Activated gamma-delta T cell treated with anti-CD3 and anti-CD28 coated beads, Interleukin-2, amount 50 U/mL, for 16 hours (primary cell): ENCODE data around the gene EYA2.
"Not testable (repeated sequence)": the region's sequence is repeated elsewhere in the genome, so short reads cannot be mapped to it uniquely, and the experiment has no call there.

Experiments
- DNase-seq: peaks from one replicate; pipeline ENCODE4 v3.0.0-alpha.2; 2020; ENCODE audit warnings: low read depth

The EYA2 gene

DNA sequence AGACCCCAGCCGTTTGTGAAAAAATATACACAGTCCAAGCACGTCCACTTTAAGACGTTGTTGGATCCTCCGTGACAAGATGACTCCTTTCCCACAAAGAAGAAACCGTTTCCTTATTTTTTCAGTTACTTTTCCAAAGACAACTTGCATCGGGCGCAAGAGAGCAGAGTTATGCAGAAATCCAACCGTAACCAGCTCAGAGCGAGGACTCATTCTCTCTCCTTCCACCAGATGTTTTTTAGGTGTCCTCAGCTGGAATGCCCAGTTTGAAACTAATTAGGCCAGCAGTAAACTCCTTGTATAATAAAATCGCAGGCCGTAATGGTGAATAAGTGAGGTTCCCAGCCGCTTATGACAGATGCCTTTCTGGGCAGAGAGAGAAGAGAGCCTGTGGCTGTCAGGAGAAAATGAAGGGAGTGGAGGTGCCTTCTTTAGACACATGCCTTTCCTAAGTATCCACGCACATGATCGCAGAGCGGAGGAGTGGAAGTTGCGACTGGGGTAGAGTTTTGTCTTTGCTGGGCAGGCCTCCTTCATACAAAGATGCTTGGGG, 2.8 kb downstream of the EYA2 start:
- DNase-seq: no peak

- no peak for DNase-seq
These were observed 3.8 kb downstream of the EYA2 start for GRCh38 chr20:46898423-46898822.

- DNase-seq: no peak
These were observed 5.0 kb downstream of the EYA2 start for GRCh38 chr20:46899621-46900020.

DNA sequence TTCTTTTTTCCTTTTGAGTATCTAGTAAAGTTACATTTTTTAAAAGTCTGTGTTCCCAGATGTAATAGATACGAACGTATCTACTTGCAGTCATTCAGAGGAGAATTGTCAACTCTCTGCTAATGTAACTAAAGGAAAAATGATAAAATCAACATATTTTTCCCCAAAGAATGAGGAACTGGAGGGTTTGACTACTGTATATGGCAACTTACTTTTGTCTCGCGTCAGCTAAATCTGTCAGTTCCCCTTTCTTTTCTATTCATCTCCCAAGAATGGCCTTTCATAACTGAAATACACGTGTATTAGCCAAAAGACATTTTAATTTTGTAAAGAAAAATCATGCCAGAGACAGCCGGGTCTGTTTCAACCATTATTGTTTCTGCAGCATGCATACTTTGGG, 5.4 kb downstream of the EYA2 start:
- DNase-seq: no peak

- no peak for DNase-seq
These were observed 6.2 kb downstream of the EYA2 start for GRCh38 chr20:46900826-46901225.

DNA sequence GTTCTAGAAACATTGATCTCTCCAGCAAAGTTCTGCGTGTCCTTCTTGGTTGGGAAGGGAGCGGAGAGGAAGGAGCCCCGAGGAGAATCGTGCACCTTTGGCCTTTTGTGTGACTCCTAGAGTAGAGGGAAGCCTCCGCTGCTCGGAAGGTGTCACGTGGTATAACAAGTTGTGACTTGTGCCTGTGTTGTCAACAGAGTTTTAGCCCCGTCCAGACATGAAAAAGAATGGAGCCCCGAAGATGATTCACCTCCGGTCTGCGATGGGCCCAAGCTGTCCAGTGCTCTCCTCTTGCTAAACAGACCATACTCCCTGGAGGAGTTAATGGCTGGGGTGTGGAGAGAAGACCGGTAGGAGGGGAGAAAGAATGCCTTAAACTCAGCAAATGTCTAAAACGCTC, 7.0 kb downstream of the EYA2 start:
- DNase-seq: no peak

DNA sequence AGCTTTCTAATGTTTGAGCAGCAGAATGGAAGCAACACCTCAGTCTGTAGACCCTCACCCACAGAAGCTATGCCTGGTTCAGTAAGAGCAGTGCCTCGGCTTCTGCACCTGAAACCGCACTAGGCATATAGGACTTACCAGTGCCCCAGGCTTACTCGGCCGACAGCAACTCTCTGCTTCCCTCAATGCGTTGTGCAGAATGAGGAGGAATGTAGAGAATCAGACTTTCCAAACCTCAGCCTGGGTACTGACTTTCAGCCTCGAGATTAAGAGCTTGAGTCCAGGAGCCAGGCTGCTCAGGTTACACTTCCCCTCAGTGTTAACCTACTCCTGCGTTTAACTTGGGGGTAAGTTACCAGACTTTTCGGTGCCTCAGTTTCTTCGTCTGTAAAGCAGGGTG, 8.6 kb downstream of the EYA2 start:
- DNase-seq: no peak

DNA sequence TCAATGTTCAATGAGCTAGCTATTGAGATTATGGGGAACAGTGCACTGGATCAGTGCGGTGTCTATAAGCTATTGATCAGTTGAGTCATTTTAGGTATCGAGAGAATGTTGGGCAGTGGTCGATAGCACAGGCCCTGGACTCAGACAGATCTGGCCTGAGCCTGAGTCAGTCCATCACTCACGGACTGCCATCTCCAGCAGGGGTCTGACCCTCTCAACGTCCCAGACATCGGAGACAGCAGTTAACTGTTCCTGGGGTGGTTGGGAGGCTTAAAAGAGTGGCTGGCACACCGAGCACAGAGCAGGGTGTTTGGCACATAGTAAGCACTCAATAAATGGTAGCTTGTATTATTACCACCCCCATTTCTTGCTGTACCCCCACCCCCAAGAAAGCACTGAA, 9.3 kb downstream of the EYA2 start:
- DNase-seq: no peak

DNA sequence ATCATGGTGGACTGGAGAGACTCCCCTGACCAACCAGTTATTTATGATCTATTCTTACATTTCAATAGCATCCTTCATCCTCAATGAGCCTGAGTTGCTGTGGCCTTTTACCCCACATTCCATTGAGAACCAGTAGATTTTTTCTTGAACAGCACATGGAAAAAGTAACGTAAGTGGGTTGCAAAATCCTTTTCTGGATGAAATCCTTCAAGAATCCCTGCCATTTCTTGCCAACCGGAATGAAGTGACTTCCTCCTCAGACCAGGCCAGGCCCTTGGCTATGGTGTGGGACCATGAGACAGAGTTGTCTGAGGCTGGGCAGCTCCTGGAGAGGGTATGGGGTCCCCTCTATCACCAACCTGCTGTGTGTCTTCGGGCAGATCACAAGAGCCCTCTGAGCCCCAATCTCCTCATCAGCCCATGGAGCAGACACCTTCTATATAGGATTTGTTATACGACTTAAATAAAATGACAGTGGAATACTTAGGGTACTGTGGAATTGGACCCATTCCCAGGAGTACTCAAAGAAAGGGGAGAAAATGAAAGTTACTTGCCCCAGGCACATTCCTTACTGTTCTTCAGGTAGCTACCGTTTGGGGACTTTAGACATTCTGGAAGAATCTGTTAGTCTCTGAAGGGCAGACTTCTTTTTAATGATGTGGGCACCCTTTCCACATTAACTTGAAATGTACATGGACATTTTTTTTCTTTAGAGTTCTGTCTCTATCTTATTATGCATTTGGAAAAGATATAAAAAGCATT, 10.9 kb downstream of the EYA2 start:
- DNase-seq: no peak

DNA sequence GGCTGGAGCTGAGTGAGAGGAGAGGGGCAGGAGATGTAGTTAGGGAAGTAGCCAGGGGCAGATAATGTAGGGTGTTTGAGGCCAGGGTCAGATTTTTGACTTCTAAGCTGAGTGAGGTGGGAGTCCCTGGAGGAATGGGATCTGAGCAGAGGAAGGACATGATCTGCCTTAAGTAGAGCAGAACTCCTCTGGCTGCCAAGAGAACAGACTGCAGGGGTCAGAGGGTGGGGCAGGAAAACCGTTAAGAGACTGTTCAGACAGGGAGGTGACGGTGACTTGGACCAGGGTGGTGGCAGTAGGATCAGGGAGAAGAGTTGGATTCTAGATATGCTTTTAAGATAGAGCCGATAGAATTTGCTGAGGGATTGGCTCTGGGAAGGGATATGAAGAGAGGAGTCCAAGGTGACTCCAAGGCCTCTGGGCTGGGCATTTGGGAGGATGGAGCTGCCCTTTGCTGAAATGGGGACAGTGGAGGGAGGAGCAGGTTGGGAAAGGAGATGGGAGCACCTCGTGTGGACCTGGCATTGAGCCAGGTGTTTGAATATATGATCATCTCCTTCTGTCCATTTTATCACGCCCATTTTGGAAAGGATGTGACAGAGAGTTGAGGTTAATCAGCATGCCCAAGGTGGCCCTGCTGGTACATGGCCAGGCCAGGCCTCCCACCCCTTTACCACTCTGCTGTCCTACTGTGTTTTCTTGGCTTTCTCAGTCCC, 18.8 kb downstream of the EYA2 start:
- DNase-seq: no peak

DNA sequence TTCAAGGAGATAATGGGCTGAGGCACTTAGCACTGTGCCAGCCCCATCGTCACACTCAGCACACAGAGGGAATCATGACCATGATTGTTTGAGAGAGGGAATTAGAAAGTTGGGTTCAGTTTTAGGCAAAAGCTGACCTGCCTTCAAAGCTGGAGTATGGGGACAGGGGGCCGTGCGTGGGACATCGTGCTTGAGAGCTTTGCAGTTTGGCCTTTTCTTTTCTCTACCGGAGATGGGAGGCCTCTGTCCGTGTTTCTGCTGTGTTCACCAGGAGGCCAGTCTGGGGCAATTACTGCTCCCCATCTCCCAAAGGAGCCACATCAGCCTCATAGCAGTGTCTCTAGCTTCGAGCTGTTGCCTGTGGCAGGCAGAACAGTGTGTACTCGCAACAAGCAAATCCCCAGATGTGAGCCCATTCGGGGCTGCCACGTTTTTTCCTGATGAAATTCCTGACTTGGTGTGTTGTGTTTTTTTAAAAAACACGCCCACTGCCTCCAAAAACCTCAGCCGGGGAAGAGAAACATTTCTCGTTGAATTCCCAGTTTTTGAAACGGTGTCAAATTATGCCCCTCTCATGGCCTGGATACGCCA, 20.2 kb downstream of the EYA2 start:
- DNase-seq: no peak

- DNase-seq: no peak
These were observed 21.1 kb downstream of the EYA2 start for GRCh38 chr20:46915575-46916257.

DNA sequence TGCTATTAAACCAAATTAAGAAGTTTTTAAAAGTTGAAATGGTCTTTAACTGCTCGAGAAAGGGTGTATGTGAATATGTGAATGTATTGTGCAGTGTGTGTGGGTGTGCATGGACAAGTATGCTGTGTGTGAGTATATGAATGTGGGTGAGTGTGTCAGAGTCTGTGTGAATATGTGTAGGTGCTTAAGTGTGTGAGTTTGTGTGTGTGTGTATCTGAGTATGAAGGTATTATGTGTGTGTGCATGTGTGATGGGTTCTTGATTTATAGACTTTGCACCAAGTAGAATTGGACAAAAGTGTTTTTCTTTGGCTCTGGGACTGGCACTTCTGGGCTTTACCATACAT, 21.6 kb downstream of the EYA2 start:
- DNase-seq: no peak

DNA sequence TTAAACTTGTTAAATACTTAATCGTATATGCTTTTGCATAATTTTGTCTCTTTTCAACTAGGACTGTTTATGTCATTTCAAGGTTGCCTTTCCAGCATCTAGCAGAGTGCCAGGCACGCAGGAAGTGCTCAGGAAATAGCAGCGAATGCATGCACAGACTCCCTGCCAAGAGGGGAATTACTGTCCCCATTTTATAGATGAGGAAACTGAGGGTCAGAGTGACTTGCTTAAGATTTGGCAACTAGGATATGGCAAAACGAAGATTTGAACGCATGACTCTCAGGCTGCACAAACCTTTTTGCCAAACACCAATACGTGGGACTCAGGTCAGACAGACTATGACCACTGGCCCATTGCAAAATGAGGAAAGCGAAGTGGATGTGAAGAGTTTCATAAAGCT, 22.5 kb downstream of the EYA2 start:
- no peak for DNase-seq

GRCh38 chr20:46920114-46920513, 25.5 kb downstream of the EYA2 start:
- no peak for DNase-seq

- DNase-seq: not testable (repeated sequence)
These were observed 28.2 kb downstream of the EYA2 start for GRCh38 chr20:46922841-46923240.

GRCh38 chr20:46923550-46923949, 28.9 kb downstream of the EYA2 start:
- no peak for DNase-seq

- no peak for DNase-seq
These were observed 34.0 kb downstream of the EYA2 start for GRCh38 chr20:46928580-46929132.

GRCh38 chr20:46929902-46930301, 35.3 kb downstream of the EYA2 start:
- no peak for DNase-seq

DNA sequence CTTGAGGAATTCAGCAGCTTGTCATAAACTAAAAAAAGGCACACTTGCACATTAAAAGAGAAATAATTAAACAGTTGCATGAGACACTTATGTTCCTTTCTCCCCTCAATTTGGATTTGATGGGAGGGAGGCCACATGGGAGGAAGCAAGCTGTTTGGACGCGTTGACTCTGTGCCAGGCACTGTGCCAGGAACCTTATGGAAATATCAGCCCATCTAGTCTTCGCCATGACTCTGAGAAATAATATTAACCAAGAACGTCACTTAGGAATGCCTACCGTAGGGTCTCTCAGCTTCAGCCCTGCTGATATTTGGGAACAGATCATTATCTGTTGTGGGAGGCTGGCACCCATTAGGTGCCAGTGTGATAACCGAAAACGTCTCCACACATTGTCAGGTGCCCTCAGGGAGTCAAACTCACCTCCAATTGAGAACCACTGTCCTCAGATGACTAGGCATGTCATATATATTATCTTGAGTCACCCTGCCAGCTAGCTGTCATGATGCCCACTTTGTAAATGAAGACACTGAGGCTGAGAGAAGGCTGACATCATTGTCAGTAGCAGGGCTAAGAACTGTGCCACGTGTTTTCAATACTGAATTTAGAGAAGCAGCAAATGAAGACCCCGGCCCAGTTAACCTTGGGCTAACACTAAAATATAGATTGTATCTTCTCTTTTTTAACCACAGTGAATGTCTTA, 36.1 kb downstream of the EYA2 start:
- no peak for DNase-seq

GRCh38 chr20:46931699-46932098, 37.1 kb downstream of the EYA2 start:
- no peak for DNase-seq

GRCh38 chr20:46932439-46932838, 37.8 kb downstream of the EYA2 start:
- DNase-seq: not testable (repeated sequence)
